GM18508 (cell line): ENCODE data around the gene NR3C2.

ENCODE experiments used
- ATAC-seq: cut with Tn5 transposase; IDR thresholded peaks from one replicate; pipeline ENCODE4 v1.9.1; 2021; ENCODE audit warnings: moderate number of reproducible peaks; ENCODE audit not compliant: insufficient read depth, unreplicated experiment

NR3C2 gene

GRCh38 chr4:148227147-148227546 lies 215.1 kb downstream of the NR3C2 start:
- ATAC-seq: no peak

- ATAC-seq: no peak
These were observed 215.9 kb downstream of the NR3C2 start for GRCh38 chr4:148226341-148226740.

- no peak for ATAC-seq
These were observed 216.6 kb downstream of the NR3C2 start for GRCh38 chr4:148225639-148226038.

GRCh38 chr4:148224476-148224875 lies 217.7 kb downstream of the NR3C2 start:
- ATAC-seq: no peak

GRCh38 chr4:148222991-148223660 lies 219.1 kb downstream of the NR3C2 start:
- ATAC-seq: no peak

GRCh38 chr4:148216866-148217814 lies 225.1 kb downstream of the NR3C2 start:
- peak; percentile 94 for ATAC-seq

- no peak for ATAC-seq
These were observed 225.9 kb downstream of the NR3C2 start for GRCh38 chr4:148216321-148216720.

GRCh38 chr4:148215202-148215601 lies 227.0 kb downstream of the NR3C2 start:
- ATAC-seq: no peak

- no peak for ATAC-seq
These were observed 227.6 kb downstream of the NR3C2 start for GRCh38 chr4:148214529-148215166.

- no peak for ATAC-seq
These were observed 230.7 kb downstream of the NR3C2 start for GRCh38 chr4:148211533-148211932.

- no peak for ATAC-seq
These were observed 231.6 kb downstream of the NR3C2 start for GRCh38 chr4:148210661-148211060.

- no peak for ATAC-seq
These were observed 235.1 kb downstream of the NR3C2 start for GRCh38 chr4:148207068-148207467.

- no peak for ATAC-seq
These were observed 236.7 kb downstream of the NR3C2 start for GRCh38 chr4:148205476-148205875.

GRCh38 chr4:148204892-148205291 lies 237.3 kb downstream of the NR3C2 start:
- ATAC-seq: no peak

- no peak for ATAC-seq
These were observed 238.0 kb downstream of the NR3C2 start for GRCh38 chr4:148204171-148204570.

GRCh38 chr4:148203056-148203898 lies 238.9 kb downstream of the NR3C2 start:
- no peak for ATAC-seq

- no peak for ATAC-seq
These were observed 241.3 kb downstream of the NR3C2 start for GRCh38 chr4:148200960-148201359.

GRCh38 chr4:148196164-148196563 lies 246.1 kb downstream of the NR3C2 start:
- no peak for ATAC-seq

GRCh38 chr4:148192526-148192925 lies 249.7 kb downstream of the NR3C2 start:
- ATAC-seq: no peak
